Ectodermal cell (in vitro differentiated cells): ENCODE results near the gene INTS13.

Experiments
- H3K27ac ChIP-seq: 2 replicates; pipeline ENCODE4 v1.7.0; 2013; ENCODE audit warnings: mild to moderate bottlenecking, low read depth, low read length; ENCODE audit not compliant: insufficient read depth, poor library complexity, severe bottlenecking
- H3K27me3 ChIP-seq: 2 replicates; pipeline ENCODE4 v1.7.0; 2013; ENCODE audit warnings: mild to moderate bottlenecking, low read length; ENCODE audit not compliant: insufficient read depth, control insufficient read depth, poor library complexity, severe bottlenecking
- H3K36me3 ChIP-seq: one replicate; pipeline ENCODE4 v1.7.0; 2013; ENCODE audit warnings: low read length; ENCODE audit not compliant: control insufficient read depth, insufficient read depth
- H3K4me1 ChIP-seq: one replicate; pipeline ENCODE4 v1.7.0; 2013; ENCODE audit warnings: low read length; ENCODE audit not compliant: control insufficient read depth, insufficient read depth
- H3K4me3 ChIP-seq: 2 replicates; pipeline ENCODE4 v1.7.0; 2013; ENCODE audit warnings: low read depth, low read length, control low read depth; ENCODE audit not compliant: insufficient read depth
- H3K9me3 ChIP-seq: 2 replicates; pipeline ENCODE4 v1.7.0; 2013; ENCODE audit warnings: mild to moderate bottlenecking, low read length, moderate library complexity; ENCODE audit not compliant: control insufficient read depth
- WGBS, 2 experiments: methylation state at CpG; one replicate each; pipeline ENCODE4 v1.1.7; 2013; ENCODE audit warnings: missing lambda C conversion rate in 2 of 2; 5-methylcytosine and 5-hydroxymethylcytosine counted together

Gene INTS13

DNA sequence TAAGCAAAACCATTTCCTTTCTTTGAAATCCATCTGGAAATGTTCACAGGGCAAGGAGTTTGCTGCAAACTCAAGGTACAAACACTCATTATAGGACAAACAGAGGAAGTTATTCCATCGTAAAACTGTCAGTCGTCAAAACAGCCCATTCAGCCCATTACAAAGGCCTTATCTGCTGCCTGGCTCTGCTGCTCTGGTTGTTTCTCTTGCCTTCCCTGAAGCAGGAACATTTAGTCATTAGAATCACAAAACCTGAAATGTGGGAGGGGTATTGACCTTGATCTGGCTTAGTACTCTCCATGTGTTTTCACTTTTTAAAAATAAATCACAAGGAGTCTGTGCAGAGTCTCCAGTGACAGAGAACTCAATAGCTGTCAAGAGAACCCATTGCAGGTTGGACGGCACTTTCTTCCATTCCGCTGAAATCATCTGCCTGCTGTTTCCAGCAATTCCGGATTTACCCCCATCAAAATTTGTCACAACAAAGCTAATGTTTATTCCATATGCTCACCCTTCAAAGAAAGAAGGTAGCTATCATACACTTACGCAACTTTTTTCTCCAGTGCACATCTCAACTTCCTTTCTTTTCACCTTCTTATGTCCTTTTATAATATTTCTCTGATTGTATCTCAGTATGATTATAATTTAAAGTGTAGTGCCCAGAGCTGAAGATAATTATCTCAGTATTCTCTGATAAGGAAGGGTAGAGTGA is 80.2 kb downstream of the INTS13 start:
- Histone ChIP-seq H3K27me3 (no peaks in the 10 kb centered on the region), H3K36me3 (no peaks in the 10 kb centered on the region), H3K27ac (no peak overlapping the region), H3K4me1 (no peaks in the 10 kb centered on the region), H3K9me3 (no peaks in the 10 kb centered on the region), H3K4me3 (no peak overlapping the region)
- 75 to 77% methylated on average over 6 of the region's 6 CpGs for WGBS, 2 experiments

DNA sequence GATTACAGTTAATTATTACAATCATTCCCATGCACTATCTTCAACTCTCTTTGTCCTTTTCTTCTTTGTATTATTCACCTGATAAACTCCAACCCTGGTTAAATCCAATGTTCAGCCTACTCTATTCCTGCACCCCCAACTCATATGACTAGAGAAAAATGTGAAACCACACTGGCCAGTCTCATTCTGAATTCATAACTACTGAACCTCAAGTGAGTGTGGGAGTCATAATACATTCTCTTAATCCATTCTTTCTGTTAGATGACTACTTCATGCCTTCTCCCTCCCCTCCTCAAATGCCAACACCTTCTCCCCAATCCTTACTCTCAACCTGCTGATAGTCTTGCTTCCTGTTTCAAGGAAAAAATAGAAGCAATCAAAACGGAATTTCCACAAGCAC is 82.4 kb downstream of the INTS13 start:
- 77 to 85% methylated on average over 1 of the region's 1 CpG for WGBS, 2 experiments
- Histone ChIP-seq H3K9me3 (no peaks in the 10 kb centered on the region), H3K4me3 (no peak overlapping the region), H3K27me3 (no peaks in the 10 kb centered on the region), H3K27ac (no peak overlapping the region), H3K36me3 (no peaks in the 10 kb centered on the region), H3K4me1 (no peaks in the 10 kb centered on the region)
